H1 (cell line): ENCODE results near the gene DDR2. TPM values are rescaled to one million over a fixed set of nuclear protein-coding genes. Genes with fewer than 3 reads are reported as not detected.

Experiments
- CTCF ChIA-PET: fragments of 300-600 bp; sonication (Branson Sonifier 250); formaldehyde crosslinking; loops from one replicate; lab custom pipeline; 2021; ENCODE audit not compliant: partially characterized antibody; lab: Charles Lee
- POLR2A ChIA-PET: fragments of 300-600 bp; sonication (Branson Sonifier 250); formaldehyde crosslinking; loops from one replicate; lab custom pipeline; 2021; ENCODE audit warnings: inconsistent platforms; ENCODE audit not compliant: partially characterized antibody; lab: Charles Lee
- DNase-seq, 2 experiments: peaks; one replicate each; pipeline versions ENCODE4 v3.0.0 to v3.0.0-alpha.2; 2010 to 2022; ENCODE audit warnings: low spot score in 2 of 2, low read depth in 1 of 2, mixed read lengths in 1 of 2
- FAIRE-seq: peaks from 2 replicates; lab custom pipeline; 2011; peaks lifted over from hg19 to GRCh38; lab: Jason Lieb, UNC
- H2AFZ ChIP-seq: 2 replicates; pipeline ENCODE4 v1.8.1; 2012; ENCODE audit warnings: low read length, inconsistent platforms
- H2AK5ac ChIP-seq: 2 replicates; pipeline ENCODE4 v1.6.1; 2013; ENCODE audit warnings: low read depth, low read length
- H2BK120ac ChIP-seq: replicated peaks from 2 replicates; pipeline ENCODE3; 2013; ENCODE audit warnings: low read depth, low read length, inconsistent platforms
- H2BK12ac ChIP-seq: 2 replicates; pipeline ENCODE4 v1.6.1; 2013; ENCODE audit warnings: low read depth, low read length
- H2BK15ac ChIP-seq: 2 replicates; pipeline ENCODE4 v1.6.1; 2013; ENCODE audit warnings: low read length
- H2BK20ac ChIP-seq: 2 replicates; pipeline ENCODE4 v1.6.1; 2013; ENCODE audit warnings: low read length
- H2BK5ac ChIP-seq: 2 replicates; pipeline ENCODE4 v1.6.1; 2013; ENCODE audit warnings: low read depth, low read length
- H3K14ac ChIP-seq: 2 replicates; pipeline ENCODE4 v1.6.1; 2013; ENCODE audit warnings: inconsistent platforms; ENCODE audit not compliant: insufficient read length
- H3K18ac ChIP-seq: 2 replicates; pipeline ENCODE4 v1.6.1; 2013; ENCODE audit warnings: low read length; ENCODE audit errors: extremely low read depth
- H3K23ac ChIP-seq: 2 replicates; pipeline ENCODE4 v1.6.1; 2013; ENCODE audit warnings: inconsistent platforms; ENCODE audit not compliant: insufficient read length
- H3K23me2 ChIP-seq: 2 replicates; pipeline ENCODE4 v1.6.1; 2013; ENCODE audit warnings: low read depth, low read length
- H3K27ac ChIP-seq: 2 replicates; pipeline ENCODE4 v1.6.1; 2011; ENCODE audit warnings: low read depth, low read length, inconsistent platforms
- H3K27me3 ChIP-seq, 4 experiments: replicated peaks in 1 of 4; 1 replicate in 1 of 4; 2 replicates in 3 of 4; pipeline versions ENCODE4 v1.6.1 to v1.8.1; 2011 to 2013; ENCODE audit warnings: low read length in 3 of 4, mild to moderate bottlenecking in 3 of 4, inconsistent platforms in 2 of 4, mixed read lengths in 2 of 4, moderate library complexity in 1 of 4; ENCODE audit not compliant: control insufficient read depth in 3 of 4, insufficient read depth in 3 of 4; ENCODE audit errors: extremely low read depth in 1 of 4
- H3K36me3 ChIP-seq, 4 experiments: 2 replicates each; pipeline versions ENCODE4 v1.6.1 to v1.8.1; 2011 to 2013; ENCODE audit warnings: mild to moderate bottlenecking in 4 of 4, low read length in 3 of 4, moderate library complexity in 2 of 4, control low read depth in 1 of 4, inconsistent platforms in 1 of 4; ENCODE audit not compliant: insufficient read depth in 4 of 4, control insufficient read depth in 2 of 4
- H3K4ac ChIP-seq: replicated peaks from 2 replicates; pipeline ENCODE3; 2013; ENCODE audit warnings: low read length, low read depth, mixed read lengths, inconsistent platforms; ENCODE audit not compliant: insufficient read length
- H3K4me1 ChIP-seq, 4 experiments: replicated peaks in 1 of 4; 1 replicate in 1 of 4; 2 replicates in 3 of 4; pipeline versions ENCODE4 v1.6.1 to v1.8.1; 2011 to 2013; ENCODE audit warnings: low read length in 3 of 4, inconsistent platforms in 2 of 4, mixed read lengths in 1 of 4; ENCODE audit not compliant: insufficient read depth in 4 of 4, control insufficient read depth in 3 of 4
- H3K4me2 ChIP-seq, 2 experiments: 2 replicates each; pipeline versions ENCODE4 v1.6.1 to v1.8.1; 2011 to 2013; ENCODE audit warnings: low read depth in 2 of 2, low read length in 2 of 2, control low read depth in 1 of 2, inconsistent platforms in 1 of 2, mild to moderate bottlenecking in 1 of 2; ENCODE audit not compliant: insufficient read depth in 1 of 2
- H3K4me3 ChIP-seq, 4 experiments: fragments of 200-600, 300-600 bp in 1 of 4; sonication (generic), shearing (Covaris generic), sonication (Bioruptor Twin) in 1 of 4; 2 replicates each; pipeline versions ENCODE4 v1.5.1 to v1.8.1; 2011 to 2016; ENCODE audit warnings: low read length in 4 of 4, low read depth in 3 of 4, control low read depth in 2 of 4, inconsistent platforms in 2 of 4, mild to moderate bottlenecking in 2 of 4, mixed read lengths in 1 of 4, moderate library complexity in 1 of 4; ENCODE audit not compliant: insufficient read depth in 2 of 4; ENCODE audit errors: extremely low read depth in 1 of 4
- H3K56ac ChIP-seq: replicated peaks from 2 replicates; pipeline ENCODE3; 2013; ENCODE audit warnings: low read depth, mild to moderate bottlenecking, mixed read lengths, low read length, inconsistent platforms; ENCODE audit not compliant: insufficient read length
- H3K79me1 ChIP-seq: 2 replicates; pipeline ENCODE4 v1.6.1; 2013; ENCODE audit warnings: low read depth, low read length, control low read depth
- H3K79me2 ChIP-seq, 2 experiments: 2 replicates each; pipeline versions ENCODE4 v1.6.1 to v1.8.1; 2012 to 2013; ENCODE audit warnings: low read length in 2 of 2, mild to moderate bottlenecking in 2 of 2, inconsistent platforms in 1 of 2; ENCODE audit not compliant: insufficient read depth in 2 of 2, control insufficient read depth in 1 of 2
- H3K9ac ChIP-seq, 4 experiments: replicated peaks in 1 of 4; 1 replicate in 1 of 4; 2 replicates in 3 of 4; pipeline versions ENCODE4 v1.6.1 to v1.8.1; 2011 to 2013; ENCODE audit warnings: low read depth in 3 of 4, low read length in 3 of 4, control low read depth in 2 of 4, mild to moderate bottlenecking in 2 of 4, moderate library complexity in 2 of 4, inconsistent platforms in 1 of 4; ENCODE audit errors: extremely low read depth in 1 of 4
- H3K9me3 ChIP-seq, 2 experiments: 2 replicates each; pipeline versions ENCODE4 v1.6.1 to v1.8.1; 2012 to 2013; ENCODE audit warnings: mild to moderate bottlenecking in 2 of 2, moderate library complexity in 2 of 2, control low read depth in 1 of 2, inconsistent platforms in 1 of 2, low read depth in 1 of 2, low read length in 1 of 2, mixed read lengths in 1 of 2; ENCODE audit not compliant: insufficient read depth in 2 of 2
- H4K20me1 ChIP-seq, 2 experiments: replicated peaks in 1 of 2; 2 replicates each; pipeline versions ENCODE3 to v1.8.1; 2011 to 2013; ENCODE audit warnings: inconsistent platforms in 2 of 2, low read length in 2 of 2, mild to moderate bottlenecking in 1 of 2; ENCODE audit not compliant: insufficient read depth in 2 of 2, control insufficient read depth in 1 of 2
- H4K5ac ChIP-seq: 2 replicates; pipeline ENCODE4 v1.6.1; 2013; ENCODE audit warnings: low read length, low read depth, mixed read lengths, inconsistent platforms; ENCODE audit not compliant: insufficient read length
- H4K8ac ChIP-seq: 2 replicates; pipeline ENCODE4 v1.8.0; 2013; ENCODE audit warnings: mild to moderate bottlenecking, moderate library complexity, low read length, inconsistent platforms; ENCODE audit not compliant: insufficient read depth; ENCODE audit errors: extremely low read depth
- H4K91ac ChIP-seq: replicated peaks from 2 replicates; pipeline ENCODE3; 2013; ENCODE audit warnings: low read length, mixed read lengths, inconsistent platforms; ENCODE audit not compliant: insufficient read length
- KDM5A ChIP-seq: fragments of 200-600 bp; IDR thresholded peaks from 2 replicates; pipeline ENCODE4 v1.7.1; 2012; ENCODE audit warnings: mild to moderate bottlenecking, low read length, inconsistent platforms, mixed read lengths
- RAD21 ChIP-seq, 2 experiments: IDR thresholded peaks in 1 of 2; conservative IDR thresholded peaks in 1 of 2; 2 replicates each; pipeline ENCODE4 v1.6.1; 2011; ENCODE audit warnings: low read depth in 2 of 2, low read length in 2 of 2, improper control_type of control experiment in 1 of 2, inconsistent platforms in 1 of 2, mild to moderate bottlenecking in 1 of 2, moderate library complexity in 1 of 2
- TAF1 ChIP-seq: IDR thresholded peaks from 2 replicates; pipeline ENCODE4 v1.6.1; 2011; ENCODE audit warnings: mild to moderate bottlenecking, low read depth, low read length
- WGBS, 2 experiments: shearing (Covaris generic) in 1 of 2; methylation state at CpG; one replicate each; pipeline versions ENCODE4 v1.1.6 to v1.1.7; 2013 to 2015; ENCODE audit warnings: low lambda C conversion rate in 2 of 2, mixed read lengths in 2 of 2, inconsistent platforms in 1 of 2, low coverage in 1 of 2, missing lambda C conversion rate in 1 of 2; ENCODE audit not compliant: insufficient replicate concordance in 2 of 2, insufficient coverage in 1 of 2, insufficient read length in 1 of 2; ENCODE audit errors: extremely low coverage in 1 of 2, missing lambda C conversion rate in 1 of 2; 5-methylcytosine and 5-hydroxymethylcytosine counted together
- polyA plus RNA-seq, 7 experiments: library from polyadenylated mRNA; depleted of rRNA in 3 of 7; stranded (reverse) in 5 of 7; unstranded in 2 of 7; fragments of >200 nt in 5 of 7; fragments of 200-250 nt in 2 of 7; gene quantifications; 1 replicate in 5 of 7; 2 replicates in 1 of 7; 4 replicates in 1 of 7; pipeline versions ENCODE4 v1.2.1 to v1.2.3, GENCODE V29; 2011 to 2013; ENCODE audit warnings: missing spikeins in 2 of 7, mixed read lengths in 2 of 7
- total RNA-seq: library from RNA; stranded (reverse); fragmentation: NEBNext Ultra II Directional; extraction: Animal tissue kit (Norgen Biotek cat#: 25700); gene quantifications from 2 replicates; pipeline ENCODE4 v1.2.1, GENCODE V29; 2021

Gene DDR2
- total and polyA plus RNA-seq, 2 of the 8 experiments (the other 6 are each of a cell fraction or from before 2014, with no cell fraction given) = 1.00 to 2.1 TPM

- 100% methylated on average over 1 of the region's 1 CpG; no CpG with 5 or more reads in 1 of the 2 experiments for WGBS, 2 experiments
- no peaks in the 10 kb centered on the region for H3K27me3 ChIP-seq
- no peak overlapping the region for H3K27ac ChIP-seq
- CTCF ChIA-PET = no interaction called here
- H3K4me3 ChIP-seq = no peak overlapping the region
- H4K20me1 ChIP-seq = no peaks in the 10 kb centered on the region
- no peak overlapping the region for H4K91ac ChIP-seq
- H3K56ac ChIP-seq = no peak overlapping the region
- H3K4me1 ChIP-seq = no peaks in the 10 kb centered on the region
- H3K9me3 ChIP-seq = no peaks in the 10 kb centered on the region
- no peak overlapping the region for H2BK120ac ChIP-seq
- H3K23me2 ChIP-seq = no peaks in the 10 kb centered on the region
- DNase-seq = no peak
- no peak overlapping the region for H2BK20ac ChIP-seq
- no peak overlapping the region for H4K5ac ChIP-seq
- no peak overlapping the region for H2BK12ac ChIP-seq
- no peak overlapping the region for H2BK5ac ChIP-seq
- H3K4ac ChIP-seq = no peak overlapping the region
- H2BK15ac ChIP-seq = no peak overlapping the region
- H3K23ac ChIP-seq = no peak overlapping the region
- TF ChIP-seq TAF1 (no peak), RAD21 (IDR thresholded peaks at IDR 0.05 in 1 of 2, conservative IDR thresholded peaks at IDR 0.05 in 1 of 2; ENCODE audit: low read depth in 2 of 2, low read length in 2 of 2) (no peak), KDM5A (no peak)
- TF ChIP-seq, all 59 proteins: peak for 0
- Histone ChIP-seq H3K18ac (no peak overlapping the region), H3K36me3 (no peaks in the 10 kb centered on the region), H3K9ac (no peak overlapping the region), H3K79me1 (no peaks in the 10 kb centered on the region), H3K14ac (no peak overlapping the region), H3K4me2 (no peak overlapping the region), H2AK5ac (no peak overlapping the region), H3K79me2 (no peaks in the 10 kb centered on the region), H4K8ac (no peak overlapping the region), H2AFZ (no peak overlapping the region)
- POLR2A ChIA-PET = no interaction called here
- FAIRE-seq = no peak
Measured at GRCh38 chr1:162656266-162656665, 24.0 kb downstream of the DDR2 start.
